Natural killer cell (primary cell): ENCODE data around the gene PROCR. TPM values are rescaled to one million over a fixed set of nuclear protein-coding genes. Genes with fewer than 3 reads are reported as not detected.

Experiments used
- ATAC-seq, 3 donors: fragments of 150-1000 bp in 2 of 3; fragments of 200-7000 bp in 1 of 3; cut with Tn5 transposase; 1 replicate in 1 of 3; 2 replicates in 2 of 3; pipeline ENCODE4 v1.10.0; 2021; ENCODE audit warnings: mild to moderate bottlenecking in 2 of 3, moderate library complexity in 2 of 3
- DNase-seq, 2 donors: peaks; one replicate each; pipeline versions ENCODE4 v3.0.0 to v3.0.0-alpha.2; 2013 to 2021; ENCODE audit warnings: mixed read lengths in 1 of 2
- H3K27ac ChIP-seq: one replicate; pipeline ENCODE4 v1.5.1; 2013; ENCODE audit warnings: mild to moderate bottlenecking, low read length
- H3K27me3 ChIP-seq: one replicate; pipeline ENCODE4 v1.6.1; 2013; ENCODE audit warnings: low read length; ENCODE audit not compliant: control insufficient read depth, insufficient read depth
- H3K36me3 ChIP-seq: one replicate; pipeline ENCODE4 v1.6.1; 2013; ENCODE audit warnings: low read length; ENCODE audit not compliant: control insufficient read depth, insufficient read depth
- H3K4me1 ChIP-seq: one replicate; pipeline ENCODE4 v1.6.1; 2013; ENCODE audit warnings: low read length; ENCODE audit not compliant: control insufficient read depth, insufficient read depth
- H3K4me3 ChIP-seq: one replicate; pipeline ENCODE4 v1.5.1; 2013; ENCODE audit warnings: low read length
- H3K9me3 ChIP-seq: one replicate; pipeline ENCODE4 v1.6.1; 2013; ENCODE audit warnings: low read length; ENCODE audit not compliant: control insufficient read depth, insufficient read depth
- H3K27ac Mint-ChIP-seq, 2 donors: one replicate each; pipeline ENCODE4 v1.8.0; 2022; ENCODE audit warnings: mild to moderate bottlenecking in 2 of 2, mixed read lengths in 2 of 2, moderate library complexity in 1 of 2
- H3K27me3 Mint-ChIP-seq, 2 donors: one replicate each; pipeline ENCODE4 v1.8.0; 2022; ENCODE audit warnings: low read depth in 2 of 2, mixed read lengths in 2 of 2
- H3K36me3 Mint-ChIP-seq: one replicate; pipeline ENCODE4 v1.8.0; 2022; ENCODE audit warnings: mixed read lengths
- H3K4me1 Mint-ChIP-seq, 2 donors: one replicate each; pipeline ENCODE4 v1.8.0; 2022; ENCODE audit warnings: mixed read lengths in 2 of 2
- H3K4me3 Mint-ChIP-seq: one replicate; pipeline ENCODE4 v1.8.0; 2022; ENCODE audit warnings: mild to moderate bottlenecking, moderate library complexity, mixed read lengths
- H3K9me3 Mint-ChIP-seq, 2 donors: one replicate each; pipeline ENCODE4 v1.8.0; 2022; ENCODE audit warnings: mixed read lengths in 2 of 2
- CTCF ChIP-seq: fragments of 200-600 bp; IDR thresholded peaks from one replicate; pipeline ENCODE4 v1.8.0; 2022; ENCODE audit warnings: antibody characterized with exemption
- WGBS: methylation state at CpG from one replicate; pipeline ENCODE4 v1.1.7; 2013; ENCODE audit warnings: missing lambda C conversion rate; ENCODE audit not compliant: insufficient coverage; 5-methylcytosine and 5-hydroxymethylcytosine counted together
- intact Hi-C: fragments of 100-400 bp; cut with micrococcal nuclease; formaldehyde crosslinking; loops from one replicate; pipeline ENCODE4 v1.14.2; 2022
- total RNA-seq, 4 donors: library from RNA; stranded (reverse); fragments of 120-200 nt in 1 of 4; gene quantifications; one replicate each; pipeline versions ENCODE4 v1.2.3 to v1.2.4, GENCODE V29; 2013 to 2022

Gene PROCR
- total RNA-seq, 3 donors from 2014 or later (not counting 1 experiment from before 2014, with no cell fraction given): 6.4 to 9.3 (median 6.4) TPM

DNA sequence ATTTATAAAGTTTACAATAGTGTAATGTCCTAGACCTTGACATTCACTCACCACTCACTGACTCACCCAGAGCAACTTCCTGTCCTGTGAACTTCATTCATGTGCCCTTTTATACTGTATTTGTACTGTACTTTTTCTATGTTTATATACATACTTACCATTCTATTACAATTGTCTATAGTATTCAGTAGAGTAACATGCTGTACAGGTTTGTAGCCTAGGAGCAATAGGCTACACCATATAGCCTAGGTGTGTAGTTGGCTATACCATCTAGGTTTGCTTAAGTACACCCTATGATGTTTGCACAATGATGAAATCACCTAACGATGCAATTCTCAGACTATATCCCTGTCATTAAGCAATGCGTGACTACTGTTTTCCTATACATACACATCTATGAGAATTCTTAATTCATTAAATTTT is 42.2 kb upstream of the PROCR start:
- no peak overlapping the region for H3K27ac ChIP-seq
- H3K36me3 Mint-ChIP-seq: peaks cover 26% of the 10 kb centered on the region
- H3K27me3 ChIP-seq: no peaks in the 10 kb centered on the region
- H3K9me3 ChIP-seq: no peaks in the 10 kb centered on the region
- H3K27me3 Mint-ChIP-seq: no peaks in the 10 kb centered on the region
- no peak for ATAC-seq
- TF ChIP-seq CTCF: no peak
- no peaks in the 10 kb centered on the region for H3K9me3 Mint-ChIP-seq
- peaks cover 63% of the 10 kb centered on the region for H3K36me3 ChIP-seq
- WGBS: 80% methylated on average over 1 of the region's 2 CpGs
- no peaks in the 10 kb centered on the region for H3K4me1 Mint-ChIP-seq
- intact Hi-C loops: no loop called here
- H3K4me3 Mint-ChIP-seq: no peak overlapping the region
- no peak overlapping the region for H3K27ac Mint-ChIP-seq
- DNase-seq: no peak
- H3K4me3 ChIP-seq: no peak overlapping the region
- no peaks in the 10 kb centered on the region for H3K4me1 ChIP-seq

DNA sequence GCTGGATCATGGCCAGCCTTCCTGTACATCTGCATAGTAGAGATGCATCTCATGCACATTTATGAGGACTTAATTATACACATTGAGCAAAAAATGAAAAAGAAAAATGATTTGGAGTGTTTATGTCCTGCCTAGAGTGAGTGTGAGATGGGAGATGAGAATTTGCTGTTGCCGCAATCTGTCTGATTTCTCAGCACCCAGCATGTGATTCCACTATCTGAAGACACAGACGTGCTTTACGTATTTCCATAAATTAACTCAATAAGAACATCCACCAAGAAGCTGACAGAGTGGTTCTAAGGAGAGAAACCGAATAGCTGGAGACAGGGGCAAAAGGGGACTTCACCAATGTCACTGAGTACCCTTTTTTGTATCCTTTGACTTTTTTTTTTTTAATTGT is 39.9 kb upstream of the PROCR start:
- intact Hi-C loops: no loop called here
- no peak for TF ChIP-seq CTCF
- Mint-ChIP-seq H3K36me3 (peaks cover 17% of the 10 kb centered on the region), H3K27me3 (no peaks in the 10 kb centered on the region), H3K4me1 (no peaks in the 10 kb centered on the region), H3K9me3 (no peaks in the 10 kb centered on the region), H3K4me3 (no peak overlapping the region), H3K27ac (no peak overlapping the region)
- no peak for ATAC-seq
- H3K27ac ChIP-seq: no peak overlapping the region
- no peaks in the 10 kb centered on the region for H3K9me3 ChIP-seq
- DNase-seq: no peak
- no peaks in the 10 kb centered on the region for H3K27me3 ChIP-seq
- no peaks in the 10 kb centered on the region for H3K4me1 ChIP-seq
- H3K36me3 ChIP-seq: peaks cover 67% of the 10 kb centered on the region
- no peak overlapping the region for H3K4me3 ChIP-seq
- 100% methylated on average over 3 of the region's 4 CpGs for WGBS

DNA sequence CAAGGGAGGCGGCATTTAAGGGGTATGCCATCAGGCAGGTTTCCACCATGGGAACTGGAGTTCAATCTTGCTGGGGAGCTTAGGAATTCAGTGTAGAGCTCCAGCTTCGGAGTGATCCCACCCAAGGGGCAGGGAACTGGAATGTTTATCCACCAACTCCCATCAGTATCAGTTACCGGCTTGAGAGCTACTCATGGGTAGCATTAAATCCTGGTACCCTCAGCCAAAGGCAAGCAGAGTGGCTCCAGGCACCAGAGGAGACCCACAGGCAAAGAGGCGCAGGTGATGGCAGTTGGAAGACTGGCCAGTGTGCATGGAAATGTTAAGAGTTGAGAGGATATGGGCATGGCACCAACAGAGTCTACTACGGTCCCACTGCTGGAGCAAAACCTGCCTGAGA is 38.8 kb upstream of the PROCR start:
- no peaks in the 10 kb centered on the region for H3K4me1 Mint-ChIP-seq
- H3K4me3 Mint-ChIP-seq: no peak overlapping the region
- ATAC-seq: no peak
- H3K9me3 ChIP-seq: no peaks in the 10 kb centered on the region
- no peaks in the 10 kb centered on the region for H3K27me3 ChIP-seq
- H3K9me3 Mint-ChIP-seq: no peaks in the 10 kb centered on the region
- H3K27ac ChIP-seq: no peak overlapping the region
- intact Hi-C loops: no loop called here
- TF ChIP-seq CTCF: no peak
- H3K27ac Mint-ChIP-seq: no peak overlapping the region
- DNase-seq: no peak
- H3K4me3 ChIP-seq: no peak overlapping the region
- H3K27me3 Mint-ChIP-seq: no peaks in the 10 kb centered on the region
- H3K36me3 Mint-ChIP-seq: peaks cover 9% of the 10 kb centered on the region
- no peaks in the 10 kb centered on the region for H3K4me1 ChIP-seq
- H3K36me3 ChIP-seq: peaks cover 67% of the 10 kb centered on the region
- over 99% methylated on average over 5 of the region's 5 CpGs for WGBS

GRCh38 chr20:35133735-35134134 is 38.1 kb upstream of the PROCR start:
- H3K27ac Mint-ChIP-seq: no peak overlapping the region
- ATAC-seq: no peak
- H3K27me3 Mint-ChIP-seq: no peaks in the 10 kb centered on the region

More at GRCh38 chr20:35133735-35134134, 38.1 kb upstream of the PROCR start:
- Histone ChIP-seq H3K36me3 (peaks cover 74% of the 10 kb centered on the region), H3K27me3 (no peaks in the 10 kb centered on the region), H3K4me3 (no peak overlapping the region), H3K4me1 (no peaks in the 10 kb centered on the region), H3K9me3 (no peaks in the 10 kb centered on the region), H3K27ac (no peak overlapping the region)
- Mint-ChIP-seq H3K4me3 (no peak overlapping the region), H3K4me1 (no peaks in the 10 kb centered on the region), H3K9me3 (no peaks in the 10 kb centered on the region), H3K36me3 (peaks cover 9% of the 10 kb centered on the region)
- TF ChIP-seq CTCF: no peak
- 97% methylated on average over 5 of the region's 5 CpGs for WGBS
- intact Hi-C loops: no loop called here
- DNase-seq: no peak
